PC-9 (cell line): ENCODE data around the gene FFAR4. TPM values are rescaled to one million over a fixed set of nuclear protein-coding genes. Genes with fewer than 3 reads are reported as not detected.

Experiments used
- BruUV-seq: library from RNA; stranded (reverse); fragments of 400-500 nt; replicated peaks from 2 replicates; lab custom pipeline; 2021; lab: Mats Ljungman, UMichigan
- CTCF ChIA-PET: fragments of 300-600 bp; sonication (Branson Sonifier 250); formaldehyde crosslinking; loops from one replicate; lab custom pipeline; 2022; ENCODE audit warnings: antibody characterized with exemption; lab: Charles Lee
- POLR2A ChIA-PET: fragments of 300-600 bp; sonication (Branson Sonifier 250); formaldehyde crosslinking; loops from one replicate; lab custom pipeline; 2022; ENCODE audit warnings: antibody characterized with exemption; ENCODE audit not compliant: unreplicated experiment; lab: Charles Lee
- DNase-seq, 2 experiments: peaks; one replicate each; pipeline versions ENCODE4 v3.0.0 to v3.0.0-alpha.2; 2015 to 2022; ENCODE audit warnings: mixed read lengths in 1 of 2
- H2AFZ ChIP-seq: fragments of 200-600 bp; sonication (generic); 2 replicates; pipeline ENCODE4 v1.8.1; 2017; ENCODE audit warnings: antibody characterized with exemption
- H3F3A ChIP-seq: fragments of 200-600 bp; sonication (generic); 2 replicates; pipeline ENCODE4 v1.8.1; 2017; ENCODE audit warnings: antibody characterized with exemption, mild to moderate bottlenecking, low read depth; ENCODE audit not compliant: insufficient read depth
- H3K27ac ChIP-seq: fragments of 200-600 bp; sonication (generic); 2 replicates; pipeline ENCODE4 v1.6.1; 2016; ENCODE audit warnings: mixed run types
- H3K27me3 ChIP-seq: fragments of 200-600 bp; sonication (generic); 2 replicates; pipeline ENCODE4 v1.6.1; 2016; ENCODE audit warnings: low read depth, mixed run types; ENCODE audit not compliant: insufficient read depth
- H3K36me3 ChIP-seq: fragments of 200-600 bp; sonication (generic); 2 replicates; pipeline ENCODE4 v1.6.1; 2016; ENCODE audit warnings: low read depth, mixed run types
- H3K4me1 ChIP-seq: fragments of 200-600 bp; sonication (generic); replicated peaks from 2 replicates; pipeline ENCODE4 v1.6.1; 2016; ENCODE audit warnings: mixed run types; ENCODE audit not compliant: insufficient read depth
- H3K4me2 ChIP-seq: fragments of 200-600 bp; sonication (generic); 2 replicates; pipeline ENCODE4 v1.6.1; 2017; ENCODE audit warnings: mixed run types
- H3K4me3 ChIP-seq: fragments of 200-600 bp; sonication (generic); 2 replicates; pipeline ENCODE4 v1.6.1; 2016; ENCODE audit warnings: mixed run types
- H3K79me2 ChIP-seq: fragments of 200-600 bp; sonication (generic); 2 replicates; pipeline ENCODE4 v1.6.1; 2017; ENCODE audit warnings: low read depth, mixed run types
- H3K9me2 ChIP-seq: fragments of 200-600 bp; sonication (generic); 2 replicates; pipeline ENCODE4 v1.8.1; 2017; ENCODE audit warnings: mild to moderate bottlenecking; ENCODE audit not compliant: insufficient read depth
- H3K9me3 ChIP-seq: fragments of 200-600 bp; sonication (generic); 2 replicates; pipeline ENCODE4 v1.8.1; 2016; ENCODE audit warnings: low read depth; ENCODE audit not compliant: insufficient read depth
- H4K20me1 ChIP-seq: fragments of 200-600 bp; sonication (generic); 2 replicates; pipeline ENCODE4 v1.8.1; 2017; ENCODE audit not compliant: insufficient read depth
- CTCF ChIP-seq: fragments of 200-600 bp; sonication (generic); conservative IDR thresholded peaks from 2 replicates; pipeline ENCODE4 v1.6.1; 2017; ENCODE audit warnings: mixed run types, antibody characterized with exemption, mild to moderate bottlenecking, moderate library complexity
- EZH2 ChIP-seq: fragments of 200-600 bp; sonication (generic); IDR thresholded peaks from 2 replicates; pipeline ENCODE4 v1.8.0; 2017; ENCODE audit warnings: antibody characterized with exemption, low read depth
- intact Hi-C: fragments of 100-400 bp; cut with micrococcal nuclease; formaldehyde crosslinking; loops from one replicate; pipeline ENCODE4 v1.10.0; 2022; ENCODE audit not compliant: unreplicated experiment
- total RNA-seq: library from RNA; stranded (reverse); gene quantifications from 2 replicates; pipeline ENCODE4 v1.2.3, GENCODE V29; 2021

FFAR4 gene
- total RNA-seq, 1 experiment from 2014 or later = not detected

GRCh38 chr10:93612311-93612710, 45.8 kb downstream of the FFAR4 start, which contains the start of gene PDE6C:
Gene PDE6C, plus strand, starts transcription at chr10:93612537. Its CDS starts 189 bp downstream, at chr10:93612726.
- Histone ChIP-seq H4K20me1 (no peaks in the 10 kb centered on the region), H3K27me3 (no peaks in the 10 kb centered on the region), H3K4me3 (no peak within 1 kb of the TSS), H3K4me1 (no peaks in the 10 kb centered on the region), H3K27ac (no peak within 1 kb of the TSS), H3K4me2 (no peak within 1 kb of the TSS), H3F3A (no peaks in the 10 kb centered on the region), H2AFZ (no peak within 1 kb of the TSS), H3K79me2 (no peaks in the 10 kb centered on the region), H3K36me3 (no peaks in the 10 kb centered on the region), H3K9me3 (no peaks in the 10 kb centered on the region), H3K9me2 (no peaks in the 10 kb centered on the region)
- CTCF ChIA-PET = no interaction called here
- no peak for DNase-seq
- intact Hi-C loops = no loop called here
- BruUV-seq = no TSS peak
- TF ChIP-seq EZH2 (no peak), CTCF (no peak)
- POLR2A ChIA-PET = no interaction called here

DNA sequence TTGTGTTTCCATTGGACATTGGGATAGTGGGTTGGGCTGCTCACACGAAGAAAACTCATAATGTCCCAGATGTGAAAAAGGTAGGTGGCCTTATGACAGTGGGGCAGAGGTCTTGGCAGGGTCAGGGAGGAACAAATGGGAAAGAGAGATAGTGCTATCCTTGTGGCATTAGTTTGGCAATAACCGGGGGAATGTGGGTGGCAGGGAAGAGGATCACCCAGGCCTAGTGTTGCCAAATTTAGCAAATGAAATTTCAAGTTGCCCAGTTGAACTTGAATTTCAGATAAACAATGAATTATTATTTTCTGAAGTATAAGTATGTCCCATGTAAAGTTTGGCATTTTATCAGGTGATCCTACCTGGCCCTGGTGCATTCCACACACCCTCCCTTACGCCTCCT, 46.7 kb downstream of the FFAR4 start:
- CTCF ChIA-PET = no interaction called here
- BruUV-seq = no TSS peak

DNA sequence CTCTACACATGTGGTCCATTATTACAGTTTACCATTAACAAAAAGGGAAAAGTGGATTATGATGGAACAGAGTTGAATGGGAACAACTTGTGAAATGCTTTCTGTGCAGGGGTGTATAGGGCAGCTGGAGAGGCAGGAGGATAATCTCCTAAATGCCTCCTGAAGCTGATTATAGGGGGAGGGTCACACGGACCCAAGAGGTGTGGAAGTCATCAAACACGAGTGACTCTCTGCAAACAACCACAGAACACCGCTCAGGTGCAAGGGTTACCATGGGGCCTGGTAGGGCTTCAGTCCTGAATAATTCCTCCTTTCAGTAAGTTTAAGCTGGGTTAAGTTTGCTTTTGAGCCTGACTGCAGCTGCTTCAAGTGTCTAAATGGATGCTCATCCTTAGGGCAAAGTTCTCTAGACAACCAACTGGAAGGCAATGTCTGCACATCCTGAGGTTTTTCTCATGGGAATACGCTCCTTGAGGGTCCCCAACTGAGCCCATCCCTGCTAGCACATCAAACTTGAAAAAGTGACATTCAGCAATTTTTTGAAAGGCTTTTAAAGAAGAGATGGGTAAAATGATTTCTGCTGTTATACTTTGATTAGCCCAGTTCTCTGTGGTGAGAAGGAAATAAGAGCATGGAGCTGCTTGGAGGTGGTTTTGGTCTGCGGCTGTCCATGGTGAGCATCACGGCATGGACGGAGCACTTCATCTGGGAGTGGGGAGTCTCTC, 47.8 kb downstream of the FFAR4 start:
- no peak for TF ChIP-seq CTCF
- TF ChIP-seq EZH2 = no peak
- CTCF ChIA-PET = no interaction called here

More for the DNA sequence above, 46.7 kb downstream of the FFAR4 start:
- H3K27me3 ChIP-seq = no peaks in the 10 kb centered on the region
- intact Hi-C loops = no loop called here
- no peak overlapping the region for H3K4me3 ChIP-seq
- H2AFZ ChIP-seq = no peak overlapping the region
- no peak overlapping the region for H3K27ac ChIP-seq
- H3F3A ChIP-seq = no peaks in the 10 kb centered on the region
- no peaks in the 10 kb centered on the region for H3K9me3 ChIP-seq
- TF ChIP-seq EZH2 = no peak
- TF ChIP-seq CTCF = no peak
- no peaks in the 10 kb centered on the region for H3K4me1 ChIP-seq
- no peaks in the 10 kb centered on the region for H3K79me2 ChIP-seq
- no peak for DNase-seq
- H3K36me3 ChIP-seq = no peaks in the 10 kb centered on the region
- no peaks in the 10 kb centered on the region for H4K20me1 ChIP-seq
- H3K9me2 ChIP-seq = no peaks in the 10 kb centered on the region
- POLR2A ChIA-PET = no interaction called here
- no peak overlapping the region for H3K4me2 ChIP-seq

More for the DNA sequence above, 47.8 kb downstream of the FFAR4 start:
- no peaks in the 10 kb centered on the region for H3K79me2 ChIP-seq
- H4K20me1 ChIP-seq = no peaks in the 10 kb centered on the region
- no peaks in the 10 kb centered on the region for H3K9me3 ChIP-seq
- no peak overlapping the region for H3K27ac ChIP-seq
- H3K36me3 ChIP-seq = no peaks in the 10 kb centered on the region
- intact Hi-C loops = no loop called here
- H2AFZ ChIP-seq = no peak overlapping the region
- no peaks in the 10 kb centered on the region for H3K27me3 ChIP-seq
- no peak overlapping the region for H3K4me3 ChIP-seq
- no TSS peak for BruUV-seq
- no peak for DNase-seq
- no peak overlapping the region for H3K4me2 ChIP-seq
- H3K4me1 ChIP-seq = no peaks in the 10 kb centered on the region
- POLR2A ChIA-PET = no interaction called here
- no peaks in the 10 kb centered on the region for H3K9me2 ChIP-seq
- H3F3A ChIP-seq = no peaks in the 10 kb centered on the region
